GM21737 (cell line): ENCODE data around the gene MAP4K3.
A peak's percentile ranks its signal among the peaks of the same experiment; 100 is the strongest.

ENCODE experiments used
- ATAC-seq: cut with Tn5 transposase; IDR thresholded peaks from one replicate; pipeline ENCODE4 v1.9.1; 2021; ENCODE audit warnings: mild to moderate bottlenecking, moderate library complexity; ENCODE audit not compliant: unreplicated experiment

Gene MAP4K3

GRCh38 chr2:39436592-39437521, at the start of gene MAP4K3:
MAP4K3 (minus strand) TSS chr2:39437285; CDS start chr2:39436987, 298 bp downstream.
- ATAC-seq = peak; percentile 79

GRCh38 chr2:39486071-39486470, 49.0 kb upstream of the MAP4K3 start:
- no peak for ATAC-seq

- no peak for ATAC-seq
Measured at GRCh38 chr2:39484620-39485495, 47.8 kb upstream of the MAP4K3 start.

- no peak for ATAC-seq
Measured at GRCh38 chr2:39484206-39484605, 47.1 kb upstream of the MAP4K3 start.

- ATAC-seq = no peak
Measured at GRCh38 chr2:39483534-39483933, 46.4 kb upstream of the MAP4K3 start.

GRCh38 chr2:39481611-39482010, 44.5 kb upstream of the MAP4K3 start:
- ATAC-seq = no peak

GRCh38 chr2:39479696-39480095, 42.6 kb upstream of the MAP4K3 start:
- ATAC-seq = no peak

- no peak for ATAC-seq
Measured at GRCh38 chr2:39479053-39479670, 42.1 kb upstream of the MAP4K3 start.

- ATAC-seq = peak; percentile 80
Measured at GRCh38 chr2:39476524-39476923, 39.4 kb upstream of the MAP4K3 start.

GRCh38 chr2:39475006-39475405, 37.9 kb upstream of the MAP4K3 start:
- ATAC-seq = no peak

GRCh38 chr2:39470580-39470979, 33.5 kb upstream of the MAP4K3 start:
- peak; percentile 35 for ATAC-seq

GRCh38 chr2:39469807-39470206, 32.7 kb upstream of the MAP4K3 start:
- ATAC-seq = peak; percentile 83

- no peak for ATAC-seq
Measured at GRCh38 chr2:39468579-39469451, 31.7 kb upstream of the MAP4K3 start.

- ATAC-seq = no peak
Measured at GRCh38 chr2:39466311-39466710, 29.2 kb upstream of the MAP4K3 start.

GRCh38 chr2:39464864-39465263, 27.8 kb upstream of the MAP4K3 start:
- ATAC-seq = no peak

GRCh38 chr2:39455826-39456225, 18.7 kb upstream of the MAP4K3 start:
- ATAC-seq = no peak

- no peak for ATAC-seq
Measured at GRCh38 chr2:39452396-39452795, 15.3 kb upstream of the MAP4K3 start.

GRCh38 chr2:39451954-39452353, 14.9 kb upstream of the MAP4K3 start:
- ATAC-seq = no peak

GRCh38 chr2:39448169-39448502, 11.1 kb upstream of the MAP4K3 start:
- no peak for ATAC-seq
